Fibroblast of skin of scalp (primary cell): Measurements from ENCODE around the gene PEX11B.
A peak's percentile ranks its signal among the peaks of the same experiment; 100 is the strongest.
"Not testable (repeated sequence)": the region's sequence is repeated elsewhere in the genome, so short reads cannot be mapped to it uniquely, and the experiment has no call there.

Source experiments
- DNase-seq: peaks from one replicate; pipeline ENCODE4 v3.0.0-alpha.2; 2013

The PEX11B gene

GRCh38 chr1:145952903-145953302 is 34.4 kb upstream of the PEX11B start:
- no peak for DNase-seq

- no peak for DNase-seq
Observed at GRCh38 chr1:145951526-145951925, 33.0 kb upstream of the PEX11B start.

- DNase-seq, result no peak
Observed at GRCh38 chr1:145949219-145949618, 30.7 kb upstream of the PEX11B start.

GRCh38 chr1:145947551-145947950 is 29.0 kb upstream of the PEX11B start:
- no peak for DNase-seq

- no peak for DNase-seq
Observed at GRCh38 chr1:145946477-145946986, 28.0 kb upstream of the PEX11B start.

GRCh38 chr1:145944532-145944931 is 26.0 kb upstream of the PEX11B start:
- DNase-seq, result no peak

- no peak for DNase-seq
Observed at GRCh38 chr1:145942871-145943270, 24.4 kb upstream of the PEX11B start.

GRCh38 chr1:145942405-145942804 is 23.9 kb upstream of the PEX11B start:
- DNase-seq, result no peak

- no peak for DNase-seq
Observed at GRCh38 chr1:145937436-145937835, 18.9 kb upstream of the PEX11B start.

- no peak for DNase-seq
Observed at GRCh38 chr1:145936247-145936646, 17.7 kb upstream of the PEX11B start.

GRCh38 chr1:145935708-145936107 is 17.2 kb upstream of the PEX11B start:
- DNase-seq, result no peak

- not testable (repeated sequence) for DNase-seq
Observed at GRCh38 chr1:145932522-145933009, 14.0 kb upstream of the PEX11B start.

- DNase-seq, result no peak
Observed at GRCh38 chr1:145927916-145928643, 9.6 kb upstream of the PEX11B start.

- peak; percentile 99 for DNase-seq
Observed at GRCh38 chr1:145927063-145927886, 8.8 kb upstream of the PEX11B start, which contains the start of gene RBM8A. Gene RBM8A, minus strand, starts transcription at chr1:145927484. Its CDS starts 58 bp downstream, at chr1:145927426.

GRCh38 chr1:145926686-145927062 is 8.2 kb upstream of the PEX11B start:
- DNase-seq, result peak; percentile 9

GRCh38 chr1:145922266-145922665 is 3.7 kb upstream of the PEX11B start:
- DNase-seq, result peak; percentile 22

GRCh38 chr1:145920297-145920696 is 1.8 kb upstream of the PEX11B start:
- not testable (repeated sequence) for DNase-seq

GRCh38 chr1:145918992-145919939 is 749 bp upstream of the PEX11B start:
- DNase-seq, result no peak

GRCh38 chr1:145917595-145917994 is 922 bp downstream of the PEX11B start:
- no peak for DNase-seq

- DNase-seq, result no peak
Observed at GRCh38 chr1:145916745-145917144, 1.8 kb downstream of the PEX11B start.

- DNase-seq, result no peak
Observed at GRCh38 chr1:145912128-145912641, 6.3 kb downstream of the PEX11B start.

GRCh38 chr1:145908653-145909052 is 9.9 kb downstream of the PEX11B start:
- peak; percentile 68 for DNase-seq
